ENCODE results near the gene KCNK6. TPM values are rescaled to one million over a fixed set of nuclear protein-coding genes. Genes with fewer than 3 reads are reported as not detected.
"Not testable (repeated sequence)": the region's sequence is repeated elsewhere in the genome, so short reads cannot be mapped to it uniquely, and the experiment has no call there.

The KCNK6 gene
- total RNA-seq, 1 donor from 2014 or later, result 0.41 TPM

- DNase-seq (ENCODE audit: low spot score in 2 of 2), result no peak
- no peak for FAIRE-seq
Measured at GRCh38 chr19:38320969-38321339, 1.3 kb downstream of the KCNK6 start.

GRCh38 chr19:38321646-38322196, 2.1 kb downstream of the KCNK6 start:
- no peak for FAIRE-seq
- DNase-seq (ENCODE audit: low spot score in 2 of 2), result no peak

GRCh38 chr19:38323291-38323690, 3.6 kb downstream of the KCNK6 start:
- no peak for DNase-seq (ENCODE audit: low spot score in 2 of 2)
- FAIRE-seq, result no peak

GRCh38 chr19:38324431-38324830, 4.8 kb downstream of the KCNK6 start:
- no peak for DNase-seq (ENCODE audit: low spot score in 2 of 2)
- FAIRE-seq, result no peak

- no peak for FAIRE-seq
- no peak for DNase-seq (ENCODE audit: low spot score in 2 of 2)
Measured at GRCh38 chr19:38326591-38326990, 6.9 kb downstream of the KCNK6 start.

GRCh38 chr19:38329651-38330050, 10.0 kb downstream of the KCNK6 start:
- no peak for FAIRE-seq
- no peak for DNase-seq (ENCODE audit: low spot score in 2 of 2)

- FAIRE-seq (no peak), DNase-seq (ENCODE audit: low spot score in 2 of 2) (no peak)
Measured at GRCh38 chr19:38331728-38332127, 12.1 kb downstream of the KCNK6 start.

GRCh38 chr19:38333245-38333644, 13.6 kb downstream of the KCNK6 start:
- FAIRE-seq, result no peak
- no peak for DNase-seq (ENCODE audit: low spot score in 2 of 2)

- no peak for FAIRE-seq
- DNase-seq (ENCODE audit: low spot score in 2 of 2), result peak; percentile 88 to 92
Measured at GRCh38 chr19:38335949-38336637, 16.4 kb downstream of the KCNK6 start.

GRCh38 chr19:38336638-38337359, 17.2 kb downstream of the KCNK6 start:
- no peak for FAIRE-seq

GRCh38 chr19:38337360-38337653, 17.7 kb downstream of the KCNK6 start:
- FAIRE-seq (no peak), DNase-seq (ENCODE audit: low spot score in 2 of 2) (no peak)

More at GRCh38 chr19:38336638-38337359, 17.2 kb downstream of the KCNK6 start:
- DNase-seq (ENCODE audit: low spot score in 2 of 2), result peak; percentile 75 to 91

- FAIRE-seq; DNase-seq (ENCODE audit: low spot score in 2 of 2): not testable (repeated sequence)
Measured at GRCh38 chr19:38339011-38339410, 19.4 kb downstream of the KCNK6 start.

GRCh38 chr19:38340927-38341326, 21.3 kb downstream of the KCNK6 start:
- no peak for FAIRE-seq

GRCh38 chr19:38346837-38347236, 27.2 kb downstream of the KCNK6 start:
- DNase-seq (ENCODE audit: low spot score in 2 of 2) (no peak), FAIRE-seq (no peak)

More at GRCh38 chr19:38340927-38341326, 21.3 kb downstream of the KCNK6 start:
- no peak for DNase-seq (ENCODE audit: low spot score in 2 of 2)

GRCh38 chr19:38350883-38351282, 31.2 kb downstream of the KCNK6 start:
- DNase-seq (ENCODE audit: low spot score in 2 of 2) (no peak), FAIRE-seq (no peak)

GRCh38 chr19:38351865-38352395, 32.3 kb downstream of the KCNK6 start:
- no peak for FAIRE-seq
- DNase-seq (ENCODE audit: low spot score in 2 of 2), result no peak

GRCh38 chr19:38352611-38353010, 33.0 kb downstream of the KCNK6 start:
- DNase-seq (ENCODE audit: low spot score in 2 of 2) (no peak), FAIRE-seq (no peak)

- DNase-seq (ENCODE audit: low spot score in 2 of 2) (no peak), FAIRE-seq (no peak)
Measured at GRCh38 chr19:38355728-38356725, 36.4 kb downstream of the KCNK6 start.

GRCh38 chr19:38358071-38358470, 38.4 kb downstream of the KCNK6 start:
- FAIRE-seq, result no peak

GRCh38 chr19:38359242-38360021, 39.8 kb downstream of the KCNK6 start:
- no peak for FAIRE-seq
- DNase-seq (ENCODE audit: low spot score in 2 of 2), result no peak

More at GRCh38 chr19:38358071-38358470, 38.4 kb downstream of the KCNK6 start:
- no peak for DNase-seq (ENCODE audit: low spot score in 2 of 2)

Data from frontal cortex (tissue), 4 donors.